Transverse colon (tissue), 4 donors: ENCODE data around the gene ZNF683. TPM values are rescaled to one million over a fixed set of nuclear protein-coding genes. Genes with fewer than 3 reads are reported as not detected.

Experiments used
- DNase-seq: peaks from one replicate; pipeline ENCODE4 v3.0.0-alpha.2; 2019
- H3K27ac ChIP-seq, 4 donors: fragments of 200-600 bp; sonication (generic); 2 replicates each; pipeline ENCODE4 v1.5.1; 2016 to 2018; ENCODE audit warnings: inconsistent platforms in 4 of 4
- H3K27me3 ChIP-seq: fragments of 200-600 bp; sonication (generic); 2 replicates; pipeline ENCODE4 v1.5.1; 2017; ENCODE audit warnings: inconsistent platforms
- H3K36me3 ChIP-seq, 4 donors: fragments of 200-600 bp; sonication (generic); 2 replicates each; pipeline ENCODE4 v1.5.1; 2017 to 2019; ENCODE audit warnings: inconsistent platforms in 4 of 4
- H3K4me1 ChIP-seq, 4 donors: fragments of 200-600 bp; sonication (generic); 2 replicates each; pipeline ENCODE4 v1.5.1; 2017 to 2020; ENCODE audit warnings: inconsistent platforms in 4 of 4
- H3K4me3 ChIP-seq, 4 donors: fragments of 200-600 bp; sonication (generic); 1 replicate in 1 of 4; 2 replicates in 3 of 4; pipeline versions ENCODE4 v1.5.1 to v1.6.1; 2017 to 2019; ENCODE audit warnings: inconsistent platforms in 4 of 4
- H3K9me3 ChIP-seq, 2 donors: fragments of 200-600 bp; sonication (generic); 2 replicates each; pipeline ENCODE4 v1.5.1; 2017 to 2019; ENCODE audit warnings: inconsistent platforms in 2 of 2
- CTCF ChIP-seq, 5 experiments: fragments of 200-600 bp in 3 of 5; fragments of 450-650 bp in 2 of 5; sonication (generic) in 3 of 5; IDR thresholded peaks; 1 replicate in 2 of 5; 2 replicates in 3 of 5; pipeline ENCODE4 v1.5.1; 2016 to 2017; ENCODE audit warnings: antibody characterized with exemption in 5 of 5, inconsistent platforms in 3 of 5, mild to moderate bottlenecking in 2 of 5, moderate library complexity in 1 of 5
- EP300 ChIP-seq: sonication (generic); formaldehyde crosslinking; IDR thresholded peaks from one replicate; pipeline ENCODE4 v1.6.1; 2017; ENCODE audit warnings: antibody characterized with exemption, low read depth
- POLR2A ChIP-seq: fragments of 450-650 bp; IDR thresholded peaks from one replicate; pipeline ENCODE4 v1.6.1; 2016; ENCODE audit warnings: antibody characterized with exemption, mild to moderate bottlenecking, moderate library complexity
- POLR2AphosphoS5 ChIP-seq, 3 donors: sonication (generic); formaldehyde crosslinking; IDR thresholded peaks; one replicate each; pipeline ENCODE4 v1.6.1; 2016; ENCODE audit warnings: antibody characterized with exemption in 3 of 3
- WGBS, 2 donors: methylation state at CpG; one replicate each; pipeline ENCODE4 v1.1.5; 2018; ENCODE audit warnings: low coverage in 1 of 2; 5-methylcytosine and 5-hydroxymethylcytosine counted together
- in situ Hi-C, 4 donors: fragments of 200-750 bp; cut with MboI; loops; one replicate each; pipeline versions ENCODE4 v1.15.0 to v1.15.1; 2017; ENCODE audit warnings: low sequenced_read_pairs in 3 of 4, low pct_ligation_motif_present in 1 of 4, low pct_unique_long_range_greater_than_20kb in 1 of 4
- intact Hi-C: fragments of 100-400 bp; cut with DNase I; formaldehyde crosslinking; loops from one replicate; pipeline ENCODE4 v1.15.1; 2023; ENCODE audit warnings: low total_unique reads
- total RNA-seq, 4 donors: library from RNA; depleted of rRNA; stranded (reverse); fragments of >200 nt; gene quantifications; one replicate each; pipeline ENCODE4 v1.1.0, GENCODE V29; 2016

The ZNF683 gene
- total RNA-seq, 4 donors from 2014 or later, result not detected

DNA sequence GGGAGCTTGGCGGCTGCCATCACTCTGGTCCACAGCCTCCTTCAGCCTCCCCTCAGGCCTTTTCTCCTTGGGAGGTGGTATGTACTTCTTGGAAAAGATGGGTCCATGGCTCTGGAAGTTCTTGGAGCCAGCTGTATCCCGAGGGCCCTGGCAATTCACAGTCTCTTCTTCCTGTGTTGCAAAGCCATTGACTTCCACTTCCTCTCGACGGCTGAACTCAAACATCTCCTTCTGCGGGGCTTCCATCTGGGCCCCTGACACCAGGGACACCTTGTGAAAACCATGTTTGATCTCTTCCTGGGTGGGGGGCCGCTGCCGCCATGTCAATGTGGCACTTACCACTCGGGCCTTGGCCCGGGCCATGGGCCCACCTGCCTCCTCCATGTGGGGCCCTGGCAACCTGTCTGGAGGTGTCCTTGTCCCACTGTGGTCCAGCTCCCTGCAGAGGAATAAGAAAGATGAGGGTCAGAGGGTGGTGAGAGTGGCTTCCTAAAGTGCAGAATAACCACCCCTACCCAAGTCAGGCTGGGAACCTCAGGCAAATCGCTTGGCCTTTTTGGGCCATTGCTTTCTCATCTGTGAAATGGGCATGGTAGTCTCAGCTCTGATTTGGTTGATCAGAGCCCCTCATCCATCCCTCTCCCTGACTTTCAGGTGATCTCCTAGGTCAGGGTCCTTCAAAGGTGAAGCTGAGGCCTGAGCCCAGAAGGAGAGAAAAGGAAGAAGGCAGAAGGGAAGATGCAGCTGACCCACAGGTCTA lies 26.1 kb downstream of the ZNF683 start:
- Histone ChIP-seq H3K4me3 (no peak overlapping the region), H3K27me3 (no peaks in the 10 kb centered on the region), H3K9me3 (no peaks in the 10 kb centered on the region), H3K4me1 (peaks cover 0 to 7% (median 2%) of the 10 kb centered on the region in 4 donors), H3K36me3 (no peaks in the 10 kb centered on the region), H3K27ac (no peak overlapping the region)
- DNase-seq, result no peak
- WGBS, 2 donors, result 73 to 86% methylated on average over 4 to 10 of the region's 10 CpGs
- TF ChIP-seq CTCF (IDR thresholded peaks at IDR 0.05) (no peak), EP300 (no peak), POLR2AphosphoS5 (IDR thresholded peaks at IDR 0.05) (no peak), POLR2A (no peak)
- intact Hi-C loops, result no loop called here
- in situ Hi-C loops, result no loop called here

DNA sequence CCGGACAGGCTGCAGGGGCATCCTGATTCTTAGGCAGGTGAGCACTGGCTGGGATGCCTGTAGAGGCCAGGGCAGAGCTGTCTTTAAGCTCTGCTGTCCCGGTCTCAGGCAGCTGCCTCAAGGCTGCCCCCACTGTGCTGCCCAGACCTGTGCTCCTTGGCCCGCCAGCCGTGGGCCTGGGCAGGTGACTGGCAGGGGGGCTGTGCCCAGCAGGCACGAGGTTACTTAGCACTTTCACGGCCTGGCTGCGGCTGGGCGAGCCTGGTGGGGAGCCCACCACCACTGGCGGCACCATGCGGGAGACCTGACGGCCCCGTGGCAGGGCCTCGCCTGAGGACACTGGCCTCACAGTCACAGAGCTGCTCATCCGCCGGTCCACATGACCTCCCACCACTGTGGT lies 26.8 kb downstream of the ZNF683 start:
- DNase-seq, result no peak
- no peaks in the 10 kb centered on the region for H3K9me3 ChIP-seq
- no peaks in the 10 kb centered on the region for H3K36me3 ChIP-seq
- in situ Hi-C loops (no loop called here), intact Hi-C loops (no loop called here)
- 92% methylated on average over 3 of the region's 15 CpGs; no CpG with 5 or more reads in 1 of the 2 donors for whole genome bisulfite sequencing, 2 donors
- H3K4me1 ChIP-seq, result peaks cover 0 to 2% (median 0%) of the 10 kb centered on the region in 4 donors
- no peak for TF ChIP-seq EP300
- H3K27me3 ChIP-seq, result no peaks in the 10 kb centered on the region
- H3K4me3 ChIP-seq, result no peak overlapping the region
- H3K27ac ChIP-seq, result no peak overlapping the region

GRCh38 chr1:26344147-26344920 lies 28.2 kb downstream of the ZNF683 start:
- Histone ChIP-seq H3K4me1 (no peaks in the 10 kb centered on the region), H3K36me3 (no peaks in the 10 kb centered on the region), H3K27me3 (no peaks in the 10 kb centered on the region), H3K27ac (no peak overlapping the region), H3K9me3 (no peaks in the 10 kb centered on the region), H3K4me3 (no peak overlapping the region)
- in situ Hi-C loops (no loop called here), intact Hi-C loops (no loop called here)
- 94% methylated on average over 14 of the region's 15 CpGs; no CpG with 5 or more reads in 1 of the 2 donors for WGBS, 2 donors
- DNase-seq, result no peak
- TF ChIP-seq POLR2A (no peak), POLR2AphosphoS5 (IDR thresholded peaks at IDR 0.05) (no peak), CTCF (IDR thresholded peaks at IDR 0.05) (no peak), EP300 (no peak)

DNA sequence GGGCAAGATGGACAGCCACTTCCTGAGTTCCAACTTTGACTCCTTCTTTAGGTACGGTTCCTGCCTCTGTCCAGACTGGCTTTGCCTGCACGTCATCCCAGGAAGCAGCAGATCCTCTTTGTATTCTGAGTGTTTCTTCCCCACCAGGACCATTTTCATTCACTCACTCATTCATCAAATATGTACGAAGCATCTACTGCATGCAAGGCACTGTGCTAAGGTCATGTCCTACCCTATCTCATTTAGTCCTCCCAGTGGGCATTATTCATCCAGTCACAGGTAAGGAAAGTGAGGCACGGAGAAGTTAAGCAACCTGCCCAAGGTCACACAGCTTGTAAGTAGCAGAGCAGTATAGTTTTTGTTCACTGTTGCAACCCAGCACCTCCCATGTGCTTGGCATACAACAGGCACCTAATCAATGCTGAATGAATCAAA lies 32.5 kb downstream of the ZNF683 start:
- intact Hi-C loops, result no loop called here
- TF ChIP-seq POLR2AphosphoS5 (IDR thresholded peaks at IDR 0.05) (no peak), POLR2A (no peak), EP300 (no peak), CTCF (IDR thresholded peaks at IDR 0.05) (no peak)

More for the DNA sequence above, 32.5 kb downstream of the ZNF683 start:
- H3K27ac ChIP-seq, result no peak overlapping the region
- H3K9me3 ChIP-seq, result no peaks in the 10 kb centered on the region
- WGBS, 2 donors, result 61 to 71% methylated on average over 4 of the region's 4 CpGs
- H3K36me3 ChIP-seq, result no peaks in the 10 kb centered on the region
- peaks cover 0 to 20% (median 11%) of the 10 kb centered on the region in 4 donors for H3K4me1 ChIP-seq
- peaks cover 15% of the 10 kb centered on the region for H3K27me3 ChIP-seq
- in situ Hi-C loops, result no loop called here
- no peak for DNase-seq
- H3K4me3 ChIP-seq, result no peak overlapping the region
